Hepatocyte (in vitro differentiated cells): Measurements from ENCODE around the gene RHOXF1. TPM values are rescaled to one million over a fixed set of nuclear protein-coding genes. Genes with fewer than 3 reads are reported as not detected.

ENCODE experiments used
- polyA plus RNA-seq: library from polyadenylated mRNA; unstranded; fragments of >200 nt; fragmentation: Nextera tagmentation; extraction: Ambion mirVana; gene quantifications from 2 replicates; pipeline ENCODE4 v1.2.1, GENCODE V29; 2016
- total RNA-seq: library from RNA; depleted of rRNA; stranded (reverse); fragments of >200 nt; gene quantifications from 2 replicates; pipeline ENCODE4 v1.2.3, GENCODE V29; 2014

Gene RHOXF1
- total and polyA plus RNA-seq, 2 experiments from 2014 or later, result not detected

Other genes starting within 250 kb of the RHOXF1 start
- 19.7 and 25.8 TPM in 2 replicates for gene RNF113A, start 244.2 kb downstream of the RHOXF1 start, total RNA-seq
- gene RNF113A, start 244.2 kb downstream of the RHOXF1 start, polyA plus RNA-seq, result 14.1 and 19.7 TPM in 2 replicates
- 68.3 and 84.4 TPM in 2 replicates for gene NDUFA1, start 244.1 kb downstream of the RHOXF1 start, total RNA-seq
- gene NDUFA1, start 244.1 kb downstream of the RHOXF1 start, polyA plus RNA-seq, result 321 and 324 TPM in 2 replicates
- gene AKAP14, start 220.0 kb downstream of the RHOXF1 start, total RNA-seq, result not detected in 2 replicates
- gene AKAP14, start 220.0 kb downstream of the RHOXF1 start, polyA plus RNA-seq, result not detected in 2 replicates
- 7.1 and 7.7 TPM in 2 replicates for gene NKAP, start 172.2 kb downstream of the RHOXF1 start, total RNA-seq
- gene NKAP, start 172.2 kb downstream of the RHOXF1 start, polyA plus RNA-seq, result 4.3 and 4.4 TPM in 2 replicates
- gene RHOXF2B, start 38.2 kb downstream of the RHOXF1 start, total RNA-seq, result not detected in 2 replicates
- gene RHOXF2B, start 38.2 kb downstream of the RHOXF1 start, polyA plus RNA-seq, result not detected in 2 replicates
- gene RHOXF2, start 42.7 kb upstream of the RHOXF1 start, total RNA-seq, result not detected in 2 replicates
- gene RHOXF2, start 42.7 kb upstream of the RHOXF1 start, polyA plus RNA-seq, result 0.17 TPM in 1 of 2 replicates, not detected in the other
- 25.2 and 26.4 TPM in 2 replicates for gene ZBTB33, start 134.9 kb upstream of the RHOXF1 start, total RNA-seq
- 3.8 and 5.5 TPM in 2 replicates for gene ZBTB33, start 134.9 kb upstream of the RHOXF1 start, polyA plus RNA-seq
- 0.44 and 0.77 TPM in 2 replicates for gene TMEM255A, start 195.5 kb upstream of the RHOXF1 start, total RNA-seq
- gene TMEM255A, start 195.5 kb upstream of the RHOXF1 start, polyA plus RNA-seq, result 0.68 and 2.2 TPM in 2 replicates
- not detected in 2 replicates for gene ATP1B4, start 246.2 kb upstream of the RHOXF1 start, total RNA-seq
- not detected in 2 replicates for gene ATP1B4, start 246.2 kb upstream of the RHOXF1 start, polyA plus RNA-seq